GM15510 (cell line): ENCODE results near the gene TSPAN33.

Experiments used
- POLR2A ChIP-seq: IDR thresholded peaks from 3 replicates; pipeline ENCODE4 v1.6.1; 2011; ENCODE audit warnings: borderline replicate concordance; ENCODE audit not compliant: insufficient read length; ENCODE audit errors: extremely low read depth

The TSPAN33 gene

DNA sequence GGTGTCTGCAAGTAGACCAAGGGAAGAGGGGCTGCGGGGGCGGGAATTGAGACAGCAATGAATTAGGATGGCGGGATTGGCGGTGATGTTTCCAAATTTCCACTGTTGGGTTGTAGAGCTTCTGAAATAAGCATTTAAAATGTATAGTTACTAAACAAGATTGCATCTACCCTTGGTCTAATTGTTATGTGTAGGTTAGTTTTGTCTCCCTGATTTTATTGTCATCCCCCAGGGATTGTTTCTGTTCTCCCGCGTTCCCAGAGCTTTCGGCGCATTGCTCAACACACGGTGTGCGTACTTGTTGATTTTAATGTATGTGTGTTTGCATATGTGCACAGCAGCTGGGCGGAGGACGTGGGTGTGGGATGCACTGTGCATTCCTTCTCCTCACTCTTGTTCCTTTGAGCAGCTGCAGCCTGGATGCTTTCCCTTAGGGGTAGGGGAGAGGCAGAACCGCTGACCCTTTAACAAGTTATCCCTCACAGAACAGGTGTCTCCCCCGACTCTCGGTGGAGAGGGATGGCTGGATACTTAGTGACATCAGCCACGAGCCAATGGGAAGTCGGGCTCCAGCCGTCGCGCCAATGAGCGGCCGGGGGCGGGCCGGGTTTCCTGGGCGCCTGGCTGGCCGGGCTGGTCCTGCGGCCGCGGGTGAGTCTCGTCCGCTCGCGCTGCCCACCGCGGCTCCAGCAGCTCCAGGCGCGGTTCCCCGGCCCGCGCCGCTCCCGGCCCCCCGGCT is at the start of gene TSPAN33:
Gene TSPAN33, plus strand, starts transcription at position 613 of the 739 bp plus-strand sequence. CDS start 274 bp downstream, outside the sequence.
- TF ChIP-seq POLR2A = peak; percentile 64

- no peak for TF ChIP-seq POLR2A
These were observed 49.2 kb upstream of the TSPAN33 start for GRCh38 chr7:129095258-129095657.

DNA sequence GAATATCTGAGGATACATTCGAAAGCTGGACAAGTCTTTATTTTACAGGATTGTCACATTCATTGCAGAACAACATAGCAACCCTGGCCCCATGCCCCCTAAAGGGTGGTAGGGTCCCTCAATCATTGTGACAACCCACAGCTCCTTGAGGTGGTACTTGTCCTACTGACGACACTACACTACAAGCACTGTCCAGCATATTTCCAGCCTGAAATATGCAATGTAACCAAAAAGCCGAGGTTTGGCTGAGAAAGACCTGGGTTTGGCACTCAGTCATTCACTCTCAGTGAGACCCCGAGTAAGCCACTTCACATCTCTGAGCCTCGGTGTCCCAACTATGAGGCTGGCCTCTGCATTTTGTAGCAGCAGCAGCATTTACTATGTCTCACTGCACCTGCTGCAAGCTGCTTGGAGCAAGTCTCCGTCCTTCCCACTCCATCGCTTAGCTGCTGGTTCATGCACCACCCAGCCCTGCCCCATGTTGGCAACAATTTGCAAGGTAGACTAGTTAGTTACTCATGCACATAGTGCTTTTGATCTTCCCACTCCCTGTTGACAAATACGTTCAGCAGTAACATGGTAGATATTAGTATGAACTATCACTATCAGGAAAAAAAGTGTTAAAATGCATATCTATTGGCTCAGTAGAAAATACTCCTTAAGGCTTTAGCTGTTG is 46.0 kb upstream of the TSPAN33 start:
- no peak for TF ChIP-seq POLR2A

DNA sequence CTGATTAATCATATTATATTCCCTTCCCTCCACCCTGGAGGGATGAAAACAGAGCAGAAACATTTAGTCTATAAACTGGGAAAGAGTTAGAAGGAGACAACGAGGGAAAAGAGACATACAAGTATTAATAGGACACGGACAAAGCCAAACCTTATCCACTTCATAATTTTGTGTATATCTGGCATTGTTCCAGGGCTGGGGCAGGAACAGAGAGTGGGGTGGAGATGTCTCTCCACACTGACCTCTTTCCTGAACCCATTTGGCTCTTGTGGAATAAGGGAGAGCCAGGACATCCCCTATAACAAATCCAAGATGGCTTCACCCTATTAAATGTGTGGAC is 43.7 kb upstream of the TSPAN33 start:
- TF ChIP-seq POLR2A = no peak

DNA sequence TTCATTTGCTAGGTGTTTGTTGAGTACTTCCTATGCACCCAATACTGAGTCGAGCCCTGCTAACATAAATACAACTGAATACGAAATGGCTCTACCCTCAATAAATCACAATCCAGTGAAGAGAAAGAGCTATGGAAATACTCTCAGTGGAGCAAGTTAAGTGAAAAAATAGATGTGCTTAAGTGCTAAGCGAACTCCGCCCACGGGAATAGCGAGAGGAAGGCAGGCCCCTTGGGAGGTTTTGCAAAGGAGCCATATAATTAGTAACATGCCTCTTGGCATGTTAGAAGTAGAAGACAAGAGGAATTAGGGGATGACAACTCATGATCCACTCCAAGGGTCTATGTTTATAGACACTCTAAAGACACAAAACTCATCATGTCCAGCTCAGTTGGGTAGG is 42.8 kb upstream of the TSPAN33 start:
- no peak for TF ChIP-seq POLR2A

DNA sequence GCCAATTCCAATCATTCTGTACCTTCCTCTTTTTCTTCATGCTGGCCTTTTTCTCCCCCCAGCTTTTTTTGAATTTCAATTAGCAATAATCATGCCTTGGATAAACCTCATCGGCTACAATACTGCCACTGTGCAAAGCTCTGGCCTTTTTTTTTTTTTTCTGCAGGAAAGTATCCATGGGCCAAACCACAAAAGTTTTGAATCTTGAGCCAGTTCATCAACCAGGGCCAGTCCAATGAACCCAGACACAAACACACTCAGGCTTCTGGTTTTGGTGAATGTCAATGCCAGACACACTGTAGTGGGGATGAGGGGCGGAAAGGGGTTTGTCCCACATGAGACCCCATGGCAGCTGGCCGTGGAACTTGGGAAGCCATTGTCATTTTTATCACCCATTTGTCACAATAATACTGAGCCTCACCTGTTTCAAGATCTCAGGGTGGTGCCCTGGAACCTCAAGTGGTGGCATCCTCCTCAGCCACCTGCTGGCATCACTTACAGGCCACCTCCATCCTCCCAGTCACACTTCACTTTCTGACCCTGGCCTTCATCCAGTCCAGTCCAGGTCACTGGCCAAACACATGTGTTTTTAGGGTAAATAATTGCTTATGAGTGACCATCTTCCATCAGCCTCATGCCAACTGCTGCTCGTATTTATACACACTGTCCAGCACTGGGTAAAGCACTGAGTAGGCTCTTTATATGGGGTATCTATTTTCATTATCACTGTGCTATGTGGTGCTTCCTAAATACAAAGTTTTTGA is 40.8 kb upstream of the TSPAN33 start:
- no peak for TF ChIP-seq POLR2A

DNA sequence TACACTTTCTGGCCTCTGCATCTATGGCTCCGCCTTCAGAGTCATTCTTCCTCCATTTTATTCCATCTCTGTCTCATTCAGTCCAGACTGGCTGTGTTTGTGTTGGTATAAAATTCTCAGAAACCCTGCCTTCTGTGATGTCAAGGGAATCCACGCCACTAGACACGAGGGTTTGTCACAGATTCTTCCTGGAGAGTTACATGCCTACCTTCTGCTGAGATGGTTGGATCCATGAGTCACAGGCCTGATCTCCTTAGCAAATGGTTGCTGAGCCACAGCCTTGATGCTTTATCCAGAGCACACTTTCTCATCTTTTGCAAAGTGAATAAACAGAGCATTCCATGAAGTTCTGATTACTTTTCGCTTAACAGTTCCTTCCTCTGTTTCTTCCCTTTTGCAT is 35.9 kb upstream of the TSPAN33 start:
- TF ChIP-seq POLR2A = no peak

- no peak for TF ChIP-seq POLR2A
These were observed 34.1 kb upstream of the TSPAN33 start for GRCh38 chr7:129110258-129110981.

- no peak for TF ChIP-seq POLR2A
These were observed 33.5 kb upstream of the TSPAN33 start for GRCh38 chr7:129110982-129111376.

DNA sequence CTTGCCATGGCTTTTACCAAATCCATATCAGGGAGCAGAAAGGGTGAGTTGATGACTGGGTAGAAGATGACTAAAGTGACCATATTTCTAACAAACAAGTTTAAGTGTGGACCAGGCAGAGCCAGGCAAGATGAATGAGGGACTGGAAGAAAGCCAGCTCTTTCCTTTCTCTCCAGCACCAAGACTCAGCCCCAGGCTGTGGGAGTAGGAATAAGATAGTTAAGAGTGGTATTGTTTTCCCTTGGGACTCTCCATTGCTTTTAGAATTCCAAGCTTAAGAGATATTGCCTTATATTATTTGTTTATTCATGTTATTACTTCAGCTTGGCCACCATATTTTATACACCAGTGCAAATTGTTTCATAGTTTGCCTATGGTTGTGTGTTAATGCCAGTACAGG is 28.8 kb upstream of the TSPAN33 start:
- no peak for TF ChIP-seq POLR2A

DNA sequence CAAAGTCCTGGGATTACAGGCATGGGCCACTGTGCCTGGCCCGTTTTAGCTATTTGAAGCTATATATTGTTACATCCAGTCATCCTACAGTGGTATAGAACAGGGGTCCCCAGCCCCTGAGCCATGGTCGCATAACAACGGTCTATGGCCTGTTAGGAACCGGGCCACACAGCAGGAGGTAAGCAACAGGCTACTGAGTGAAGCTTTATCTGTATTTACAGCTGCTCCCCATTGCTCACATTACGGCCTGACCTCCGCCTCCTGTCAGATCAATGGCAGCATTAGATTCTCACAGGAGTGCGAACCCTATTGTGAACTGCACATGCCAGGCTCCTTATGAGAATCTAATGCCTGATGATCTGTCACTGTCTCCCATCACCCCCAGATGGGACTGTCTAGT is 26.3 kb upstream of the TSPAN33 start:
- no peak for TF ChIP-seq POLR2A

DNA sequence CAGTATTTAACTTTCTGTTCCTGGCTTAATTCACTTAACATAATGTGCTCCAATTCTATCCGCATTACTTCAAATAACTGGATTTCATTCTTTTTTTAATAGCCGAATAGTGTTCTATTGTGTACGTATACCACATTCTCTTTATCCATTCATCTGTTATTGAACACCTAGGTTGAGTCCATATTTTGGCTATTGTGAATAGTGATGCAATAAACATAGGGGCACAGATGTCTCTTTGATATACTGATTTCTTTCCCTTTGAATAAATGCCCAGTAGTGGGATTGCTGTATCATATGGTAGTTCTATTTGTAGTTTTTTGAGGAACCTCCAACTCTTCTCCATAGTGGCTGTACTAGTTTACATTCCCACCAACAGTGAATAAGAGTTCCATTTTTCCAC is 25.5 kb upstream of the TSPAN33 start:
- no peak for TF ChIP-seq POLR2A

- no peak for TF ChIP-seq POLR2A
These were observed 22.3 kb upstream of the TSPAN33 start for GRCh38 chr7:129122078-129122750.

DNA sequence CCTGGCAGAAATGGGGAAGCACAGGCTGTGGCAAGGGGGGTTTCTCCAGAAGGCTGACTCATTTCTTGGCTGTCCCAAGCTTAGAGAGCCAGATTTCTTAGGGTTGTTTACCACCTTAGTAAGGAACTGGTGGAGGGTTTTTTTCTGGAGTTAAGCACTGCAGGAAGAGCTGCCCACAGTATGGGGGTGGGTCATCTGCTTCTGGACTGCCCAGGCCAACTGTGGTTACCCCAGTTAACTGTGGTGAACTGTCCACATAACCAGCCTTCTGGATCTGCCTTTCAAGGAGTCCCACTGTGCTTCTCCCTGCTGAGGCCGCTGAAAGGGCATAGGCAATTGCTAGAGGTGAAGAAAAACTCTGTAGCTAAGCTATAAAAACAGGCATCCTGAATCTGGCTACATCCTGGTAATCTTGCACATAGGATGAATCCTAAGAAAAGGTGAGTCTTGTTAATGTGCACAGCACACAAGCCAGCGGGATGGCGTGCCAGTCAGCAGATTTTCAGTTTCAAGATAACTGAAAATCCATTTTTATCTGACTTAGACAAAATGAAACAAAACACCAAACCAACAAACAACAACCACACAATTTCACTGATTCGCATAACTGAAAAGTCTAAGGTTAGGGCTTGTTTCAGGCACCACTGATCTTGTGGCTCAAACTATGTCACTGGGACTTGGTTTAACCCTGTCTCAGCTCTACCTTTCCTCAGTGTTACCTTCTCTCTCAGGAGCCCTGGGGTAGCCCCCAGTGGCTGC is 21.6 kb upstream of the TSPAN33 start:
- TF ChIP-seq POLR2A = no peak
